Activated CD4-positive, alpha-beta memory T cell treated with anti-CD3 and anti-CD28 coated beads, Interleukin-2, amount 10 ng/mL, durations not matched to agents 7 days and 5 days (primary cell): ENCODE results near the gene PPP4R4. TPM values are rescaled to one million over a fixed set of nuclear protein-coding genes. Genes with fewer than 3 reads are reported as not detected.
"Not testable (repeated sequence)": the region's sequence is repeated elsewhere in the genome, so short reads cannot be mapped to it uniquely, and the experiment has no call there.

Source experiments
- CTCF ChIA-PET: fragments of 350-600 bp; sonication (Branson Sonifier 250); formaldehyde crosslinking; loops from one replicate; lab custom pipeline; 2021; ENCODE audit warnings: antibody characterized with exemption, inconsistent platforms; lab: Charles Lee
- POLR2A ChIA-PET: fragments of 350-600 bp; sonication (Branson Sonifier 250); formaldehyde crosslinking; loops from one replicate; lab custom pipeline; 2021; ENCODE audit warnings: antibody characterized with exemption; lab: Charles Lee
- DNase-seq: peaks from one replicate; pipeline ENCODE4 v3.0.0-alpha.2; 2020
- H3K27ac Mint-ChIP-seq: one replicate; pipeline ENCODE4 v1.8.0; 2021; ENCODE audit warnings: mild to moderate bottlenecking, mixed read lengths
- H3K27me3 Mint-ChIP-seq: one replicate; pipeline ENCODE4 v1.8.0; 2021; ENCODE audit warnings: mixed read lengths
- H3K36me3 Mint-ChIP-seq: one replicate; pipeline ENCODE4 v1.8.0; 2021; ENCODE audit warnings: low read depth, mixed read lengths
- H3K4me1 Mint-ChIP-seq: one replicate; pipeline ENCODE4 v1.8.0; 2021; ENCODE audit warnings: mixed read lengths
- H3K4me3 Mint-ChIP-seq: one replicate; pipeline ENCODE4 v1.8.0; 2021; ENCODE audit warnings: mild to moderate bottlenecking, mixed read lengths
- H3K9me3 Mint-ChIP-seq: one replicate; pipeline ENCODE4 v1.8.0; 2021; ENCODE audit warnings: mixed read lengths
- total RNA-seq, 2 experiments: library from RNA; stranded (reverse); gene quantifications; one replicate each; pipeline ENCODE4 v1.2.3, GENCODE V29; 2021

Gene PPP4R4
- total RNA-seq, 2 experiments from 2014 or later: 3.3 to 4.9 TPM

- Mint-ChIP-seq H3K27ac (no peak overlapping the region), H3K9me3 (no peaks in the 10 kb centered on the region), H3K36me3 (no peaks in the 10 kb centered on the region), H3K4me1 (peaks cover 18% of the 10 kb centered on the region), H3K4me3 (no peak overlapping the region), H3K27me3 (peaks cover 18% of the 10 kb centered on the region)
- ChIA-PET CTCF (no interaction called here), POLR2A (no interaction called here)
- no peak for DNase-seq
Measured at GRCh38 chr14:94153750-94154342, 20.3 kb upstream of the PPP4R4 start.

- H3K27ac Mint-ChIP-seq, H3K36me3 Mint-ChIP-seq: not testable (repeated sequence)
- CTCF ChIA-PET: interaction anchor here (5.0 kb wide), 1 partner anchor 20 kb away, joined by 35 read pairs; no protein-coding TSS in a partner anchor
Measured at GRCh38 chr14:94156143-94156542, 18.0 kb upstream of the PPP4R4 start.

GRCh38 chr14:94157197-94157596, 16.9 kb upstream of the PPP4R4 start:
- Mint-ChIP-seq H3K36me3 (no peaks in the 10 kb centered on the region), H3K9me3 (no peaks in the 10 kb centered on the region), H3K4me3 (no peak overlapping the region), H3K4me1 (peaks cover 46% of the 10 kb centered on the region), H3K27me3 (no peaks in the 10 kb centered on the region), H3K27ac (no peak overlapping the region)
- CTCF ChIA-PET: interaction anchor here (1.3 to 5.0 kb wide), 5 partner anchors 21 to 217 kb away, joined by 4 to 35 read pairs (median 9); no protein-coding TSS in a partner anchor
- POLR2A ChIA-PET: interaction anchor here (0.7 to 1.9 kb wide), 2 partner anchors 9 to 76 kb away, joined by 5 read pairs; partner anchors contain the start of genes DDX24 and IFI27L1
- DNase-seq: no peak

More at GRCh38 chr14:94156143-94156542, 18.0 kb upstream of the PPP4R4 start:
- DNase-seq, H3K4me3 Mint-ChIP-seq, POLR2A ChIA-PET, H3K9me3 Mint-ChIP-seq, H3K27me3 Mint-ChIP-seq: not testable (repeated sequence)
- peaks cover 37% of the 10 kb centered on the region for H3K4me1 Mint-ChIP-seq

- H3K27me3 Mint-ChIP-seq: no peaks in the 10 kb centered on the region
- peak overlapping the region; percentile 39 for H3K4me3 Mint-ChIP-seq
- peak overlapping the region; percentile 74 for H3K27ac Mint-ChIP-seq
- ChIA-PET CTCF (interaction anchor here (1.3 to 5.0 kb wide), 5 partner anchors 22 to 218 kb away, joined by 4 to 35 read pairs (median 9); no protein-coding TSS in a partner anchor), POLR2A (interaction anchor here (0.6 to 1.9 kb wide), 6 partner anchors 11 to 77 kb away, joined by 3 to 14 read pairs (median 4); partner anchors contain the start of genes DDX24, IFI27L1 and PPP4R4)
- no peaks in the 10 kb centered on the region for H3K36me3 Mint-ChIP-seq
- peaks cover 54% of the 10 kb centered on the region for H3K4me1 Mint-ChIP-seq
- DNase-seq: peak; percentile 73
- H3K9me3 Mint-ChIP-seq: no peaks in the 10 kb centered on the region
Measured at GRCh38 chr14:94158239-94158883, 15.8 kb upstream of the PPP4R4 start.

GRCh38 chr14:94161058-94161457, 13.1 kb upstream of the PPP4R4 start:
- peaks cover 69% of the 10 kb centered on the region for H3K4me1 Mint-ChIP-seq
- no peaks in the 10 kb centered on the region for H3K9me3 Mint-ChIP-seq
- no peak for DNase-seq
- ChIA-PET CTCF (interaction anchor here (0.6 to 1.2 kb wide), 5 partner anchors 8 to 29 kb away, joined by 3 to 4 read pairs (median 4); no protein-coding TSS in a partner anchor), POLR2A (interaction anchor here (2.9 kb wide), 1 partner anchor 14 kb away, joined by 20 read pairs; the partner anchor contains the start of gene PPP4R4)
- H3K4me3 Mint-ChIP-seq: no peak overlapping the region
- H3K27me3 Mint-ChIP-seq: no peaks in the 10 kb centered on the region
- H3K27ac Mint-ChIP-seq: peak overlapping the region; percentile 63
- no peaks in the 10 kb centered on the region for H3K36me3 Mint-ChIP-seq

GRCh38 chr14:94161981-94162380, 12.1 kb upstream of the PPP4R4 start:
- peak overlapping the region; percentile 29 for H3K27ac Mint-ChIP-seq
- no peaks in the 10 kb centered on the region for H3K27me3 Mint-ChIP-seq
- H3K4me3 Mint-ChIP-seq: no peak overlapping the region
- H3K9me3 Mint-ChIP-seq: no peaks in the 10 kb centered on the region
- H3K4me1 Mint-ChIP-seq: peaks cover 69% of the 10 kb centered on the region
- H3K36me3 Mint-ChIP-seq: no peaks in the 10 kb centered on the region
- ChIA-PET CTCF (interaction anchor here (1.1 to 1.6 kb wide), 4 partner anchors 20 to 222 kb away, joined by 3 to 6 read pairs (median 4); no protein-coding TSS in a partner anchor), POLR2A (interaction anchor here (2.9 kb wide), 1 partner anchor 13 kb away, joined by 20 read pairs; the partner anchor contains the start of gene PPP4R4)
- no peak for DNase-seq

- no peaks in the 10 kb centered on the region for H3K27me3 Mint-ChIP-seq
- no peak overlapping the region for H3K4me3 Mint-ChIP-seq
- H3K27ac Mint-ChIP-seq: peak overlapping the region; percentile 29
- ChIA-PET CTCF (interaction anchor here (1.1 to 1.6 kb wide), 4 partner anchors 20 to 222 kb away, joined by 3 to 6 read pairs (median 4); no protein-coding TSS in a partner anchor), POLR2A (interaction anchor here (0.9 to 2.9 kb wide), 2 partner anchors 12 to 32 kb away, joined by 3 to 20 read pairs; partner anchors contain the start of gene PPP4R4)
- peaks cover 65% of the 10 kb centered on the region for H3K4me1 Mint-ChIP-seq
- DNase-seq: no peak
- no peaks in the 10 kb centered on the region for H3K36me3 Mint-ChIP-seq
- no peaks in the 10 kb centered on the region for H3K9me3 Mint-ChIP-seq
Measured at GRCh38 chr14:94162466-94162865, 11.7 kb upstream of the PPP4R4 start.

GRCh38 chr14:94163796-94164195, 10.3 kb upstream of the PPP4R4 start:
- H3K9me3 Mint-ChIP-seq: no peaks in the 10 kb centered on the region
- no peaks in the 10 kb centered on the region for H3K36me3 Mint-ChIP-seq
- H3K4me1 Mint-ChIP-seq: peaks cover 52% of the 10 kb centered on the region
- H3K27me3 Mint-ChIP-seq: no peaks in the 10 kb centered on the region
- no peak for DNase-seq
- POLR2A ChIA-PET: no interaction called here
- CTCF ChIA-PET: interaction anchor here (1.0 kb wide), 1 partner anchor 32 kb away, joined by 3 read pairs; no protein-coding TSS in a partner anchor
- no peak overlapping the region for H3K27ac Mint-ChIP-seq
- H3K4me3 Mint-ChIP-seq: no peak overlapping the region

GRCh38 chr14:94164685-94165431, 9.3 kb upstream of the PPP4R4 start:
- POLR2A ChIA-PET: interaction anchor here (2.7 kb wide), 1 partner anchor 10 kb away, joined by 7 read pairs; the partner anchor contains the start of gene PPP4R4
- Mint-ChIP-seq H3K27ac (no peak overlapping the region), H3K36me3 (no peaks in the 10 kb centered on the region), H3K9me3 (no peaks in the 10 kb centered on the region), H3K27me3 (no peaks in the 10 kb centered on the region), H3K4me1 (peaks cover 44% of the 10 kb centered on the region), H3K4me3 (no peak overlapping the region)
- CTCF ChIA-PET: interaction anchor here (1.4 kb wide), 1 partner anchor 28 kb away, joined by 5 read pairs; no protein-coding TSS in a partner anchor
- DNase-seq: no peak

- CTCF ChIA-PET: interaction anchor here (1.4 kb wide), 1 partner anchor 29 kb away, joined by 5 read pairs; no protein-coding TSS in a partner anchor
- POLR2A ChIA-PET: interaction anchor here (2.7 kb wide), 1 partner anchor 9 kb away, joined by 7 read pairs; the partner anchor contains the start of gene PPP4R4
- H3K27me3 Mint-ChIP-seq: no peaks in the 10 kb centered on the region
- H3K4me3 Mint-ChIP-seq: no peak overlapping the region
- no peaks in the 10 kb centered on the region for H3K36me3 Mint-ChIP-seq
- H3K9me3 Mint-ChIP-seq: no peaks in the 10 kb centered on the region
- H3K4me1 Mint-ChIP-seq: peaks cover 36% of the 10 kb centered on the region
- no peak for DNase-seq
- H3K27ac Mint-ChIP-seq: no peak overlapping the region
Measured at GRCh38 chr14:94165744-94166143, 8.4 kb upstream of the PPP4R4 start.

- no peaks in the 10 kb centered on the region for H3K36me3 Mint-ChIP-seq
- peaks cover 21% of the 10 kb centered on the region for H3K27me3 Mint-ChIP-seq
- POLR2A ChIA-PET: interaction anchor here (1.2 kb wide), 1 partner anchor 12 kb away, joined by 4 read pairs; no protein-coding TSS in a partner anchor
- H3K4me1 Mint-ChIP-seq: peaks cover 8% of the 10 kb centered on the region
- H3K4me3 Mint-ChIP-seq: no peak overlapping the region
- CTCF ChIA-PET: interaction anchor here (0.7 to 3.0 kb wide), 5 partner anchors 10 to 1167 kb away, joined by 4 to 16 read pairs (median 5); no protein-coding TSS in a partner anchor
- no peak for DNase-seq
- no peak overlapping the region for H3K27ac Mint-ChIP-seq
- no peaks in the 10 kb centered on the region for H3K9me3 Mint-ChIP-seq
Measured at GRCh38 chr14:94170136-94170535, 4.0 kb upstream of the PPP4R4 start.

- no peak for DNase-seq
- H3K36me3 Mint-ChIP-seq: no peaks in the 10 kb centered on the region
Measured at GRCh38 chr14:94171208-94171607, 2.9 kb upstream of the PPP4R4 start.

More at GRCh38 chr14:94171208-94171607, 2.9 kb upstream of the PPP4R4 start:
- Mint-ChIP-seq H3K27ac (no peak overlapping the region), H3K4me3 (no peak overlapping the region), H3K9me3 (no peaks in the 10 kb centered on the region), H3K4me1 (peaks cover 17% of the 10 kb centered on the region), H3K27me3 (peaks cover 30% of the 10 kb centered on the region)
- ChIA-PET CTCF (interaction anchor here (1.2 to 3.0 kb wide), 3 partner anchors 9 to 35 kb away, joined by 3 to 16 read pairs (median 11); no protein-coding TSS in a partner anchor), POLR2A (no interaction called here)
